GM12878 (cell line): ENCODE measurements around the gene ING4. TPM values are rescaled to one million over a fixed set of nuclear protein-coding genes. Genes with fewer than 3 reads are reported as not detected.

Experiments
- ATF2 ChIP-seq: IDR thresholded peaks from 2 replicates; pipeline ENCODE4 v1.6.1; 2012; ENCODE audit warnings: low read length, inconsistent platforms
- CEBPZ ChIP-seq: fragments of 150-350 bp; IDR thresholded peaks from 2 replicates; pipeline ENCODE4 v1.6.1; 2016; ENCODE audit warnings: low read depth, low read length
- EP300 ChIP-seq, 2 experiments: fragments of 150-350 bp in 1 of 2; IDR thresholded peaks; 2 replicates each; pipeline ENCODE4 v1.6.1; 2011 to 2012; ENCODE audit warnings: low read depth in 2 of 2, low read length in 2 of 2, borderline replicate concordance in 1 of 2, improper control_type of control experiment in 1 of 2, inconsistent platforms in 1 of 2; ENCODE audit not compliant: control insufficient read depth in 1 of 2
- ESRRA ChIP-seq: IDR thresholded peaks from 2 replicates; pipeline ENCODE4 v1.6.1; 2012; ENCODE audit warnings: mild to moderate bottlenecking, low read length, improper control_type of control experiment
- EZH2 ChIP-seq: IDR thresholded peaks from 2 replicates; pipeline ENCODE4 v1.6.1; 2012; ENCODE audit warnings: low read depth, mild to moderate bottlenecking, control low read depth, inconsistent platforms, low read length, borderline replicate concordance; ENCODE audit not compliant: control insufficient read depth
- HCFC1 ChIP-seq: fragments of 150-350 bp; IDR thresholded peaks from 2 replicates; pipeline ENCODE4 v1.6.1; 2014; ENCODE audit warnings: low read length
- JUND ChIP-seq: IDR thresholded peaks from 2 replicates; pipeline ENCODE4 v1.6.1; 2012; ENCODE audit warnings: low read depth, mild to moderate bottlenecking, low read length, improper control_type of control experiment, moderate library complexity
- NBN ChIP-seq: fragments of 450-650 bp; IDR thresholded peaks from 2 replicates; pipeline ENCODE4 v1.6.1; 2016
- NFXL1 ChIP-seq: fragments of 450-650 bp; IDR thresholded peaks from 2 replicates; pipeline ENCODE4 v1.6.1; 2017; ENCODE audit warnings: antibody characterized with exemption, mild to moderate bottlenecking, borderline replicate concordance
- PML ChIP-seq: IDR thresholded peaks from 2 replicates; pipeline ENCODE4 v1.6.1; 2012; ENCODE audit warnings: low read length, inconsistent platforms
- POU2F2 ChIP-seq: IDR thresholded peaks from 3 replicates; pipeline ENCODE4 v1.6.1; 2011; ENCODE audit warnings: low read depth, mild to moderate bottlenecking, low read length, borderline replicate concordance
- RAD21 ChIP-seq: IDR thresholded peaks from 2 replicates; pipeline ENCODE4 v1.6.1; 2011; ENCODE audit warnings: mild to moderate bottlenecking, low read depth, low read length, moderate library complexity; ENCODE audit not compliant: insufficient read depth
- RBBP5 ChIP-seq: fragments of 200-600 bp; sonication (generic); conservative IDR thresholded peaks from 2 replicates; pipeline ENCODE4 v1.6.1; 2016
- RELA ChIP-seq: fragments of 450-650 bp; IDR thresholded peaks from 2 replicates; pipeline ENCODE4 v1.8.0; 2014; ENCODE audit warnings: borderline replicate concordance; ENCODE audit not compliant: partially characterized antibody
- SIN3A ChIP-seq: IDR thresholded peaks from 2 replicates; pipeline ENCODE4 v1.6.1; 2012; ENCODE audit warnings: low read depth, low read length, improper control_type of control experiment
- SRF ChIP-seq, 2 experiments: IDR thresholded peaks; 2 replicates each; pipeline ENCODE4 v1.6.1; 2011; ENCODE audit warnings: low read depth in 2 of 2, low read length in 2 of 2, mild to moderate bottlenecking in 1 of 2, moderate library complexity in 1 of 2
- TCF12 ChIP-seq: IDR thresholded peaks from 2 replicates; pipeline ENCODE4 v1.6.1; 2011; ENCODE audit warnings: low read depth, mild to moderate bottlenecking, low read length
- TCF7 ChIP-seq: IDR thresholded peaks from 2 replicates; pipeline ENCODE4 v1.6.1; 2014; ENCODE audit warnings: antibody characterized with exemption, borderline replicate concordance
- WRNIP1 ChIP-seq: IDR thresholded peaks from 2 replicates; pipeline ENCODE4 v1.6.1; 2011; ENCODE audit warnings: low read depth, low read length, improper control_type of control experiment, borderline replicate concordance
- YY1 ChIP-seq: IDR thresholded peaks from 2 replicates; pipeline ENCODE4 v1.6.1; 2011; ENCODE audit warnings: low read depth, mild to moderate bottlenecking, low read length
- ZNF622 ChIP-seq: fragments of 450-650 bp; IDR thresholded peaks from 2 replicates; pipeline ENCODE4 v1.6.1; 2017; ENCODE audit warnings: mild to moderate bottlenecking, inconsistent platforms
- ZNF687 ChIP-seq: fragments of 450-650 bp; IDR thresholded peaks from 2 replicates; pipeline ENCODE4 v1.6.1; 2017; ENCODE audit warnings: mild to moderate bottlenecking, moderate library complexity
- ZSCAN29 ChIP-seq: fragments of 450-650 bp; IDR thresholded peaks from 2 replicates; pipeline ENCODE4 v1.6.1; 2017; ENCODE audit warnings: mild to moderate bottlenecking, moderate library complexity
- polyA plus RNA-seq, 11 experiments: library from polyadenylated mRNA; depleted of rRNA in 4 of 11; unstranded in 6 of 11; stranded (reverse) in 5 of 11; fragments of >200 nt; fragmentation: Nextera tagmentation in 4 of 11; fragmentation: Illumina TruSeq in 1 of 11; extraction: Ambion mirVana in 4 of 11; extraction: Trizol in 1 of 11; gene quantifications; 1 replicate in 1 of 11; 2 replicates in 10 of 11; pipeline versions ENCODE4 v1.2.1 to v1.2.3, GENCODE V29; 2011 to 2016; ENCODE audit warnings: inconsistent platforms in 2 of 11, missing spikeins in 2 of 11, low read depth in 1 of 11
- total RNA-seq, 4 experiments: library from RNA; depleted of rRNA in 3 of 4; stranded (reverse); fragments of >200 nt in 3 of 4; fragmentation: Illumina TruSeq in 1 of 4; extraction: Trizol in 1 of 4; gene quantifications; 2 replicates each; pipeline versions ENCODE4 v1.2.1 to v1.2.3, GENCODE V29; 2013 to 2021

The ING4 gene
- total and polyA plus RNA-seq, 10 of the 15 experiments (the other 5 are each of a cell fraction or from before 2014, with no cell fraction given) = 7.2 to 53.9 (median 21.8) TPM

- TF ChIP-seq RBBP5 (no peak), ATF2 (no peak), RAD21 (no peak), POU2F2 (no peak), HCFC1 (no peak), SIN3A (no peak), RELA (no peak), NBN (peak; percentile 53; the same call in 1 of the 2 replicates), TCF7 (peak; percentile 89), EZH2 (no peak), YY1 (no peak), ZNF687 (no peak), WRNIP1 (no peak), ZSCAN29 (no peak), JUND (no peak), ESRRA (no peak), EP300 (IDR thresholded peaks at IDR 0.05; ENCODE audit: borderline replicate concordance in 1 of 2, control insufficient read depth in 1 of 2, low read depth in 2 of 2, low read length in 2 of 2) (no peak), ZNF622 (no peak), NFXL1 (no peak), SRF (IDR thresholded peaks at IDR 0.05; ENCODE audit: low read depth in 2 of 2, low read length in 2 of 2) (no peak), PML (no peak), CEBPZ (no peak), TCF12 (no peak)
These were observed 34.0 kb upstream of the ING4 start (continued) for GRCh38 chr12:6696690-6697583.
